HCT116 (cell line): ENCODE results near the gene DAPK1. TPM values are rescaled to one million over a fixed set of nuclear protein-coding genes. Genes with fewer than 3 reads are reported as not detected.

Experiments
- ATAC-seq: fragments of 200-7000 bp; cut with Tn5 transposase; 2 replicates; pipeline ENCODE4 v1.9.1; 2020; ENCODE audit warnings: mild to moderate bottlenecking, moderate library complexity
- BruUV-seq: library from RNA; stranded (reverse); fragments of 400-500 nt; replicated peaks from 2 replicates; lab custom pipeline; 2021; lab: Mats Ljungman, UMichigan
- CTCF ChIA-PET: fragments of 300-600 bp; sonication (Branson Sonifier 250); formaldehyde crosslinking; loops from one replicate; lab custom pipeline; 2021; ENCODE audit warnings: antibody characterized with exemption; lab: Charles Lee
- POLR2A ChIA-PET: fragments of 300-600, 350-600 bp; sonication (Branson Sonifier 250); formaldehyde crosslinking; loops from one replicate; lab custom pipeline; 2021; ENCODE audit warnings: antibody characterized with exemption; lab: Charles Lee
- RAD21 ChIA-PET, 2 experiments: fragments of 300-600 bp; sonication (Branson Sonifier 250); formaldehyde crosslinking; loops; one replicate each; lab custom pipeline; 2023; ENCODE audit warnings: low total read pairs in 2 of 2; ENCODE audit not compliant: uncharacterized antibody in 2 of 2, unreplicated experiment in 2 of 2, low non-redundant PET in 1 of 2; lab: Charles Lee
- DNase-seq: peaks from one replicate; pipeline ENCODE4 v3.0.0-alpha.2; 2010; ENCODE audit warnings: low read depth, low spot score
- H2AFZ ChIP-seq: fragments of 200-600 bp; shearing (Covaris generic), sonication (generic); 2 replicates; pipeline ENCODE4 v1.6.1; 2017; ENCODE audit warnings: low read depth, mixed run types, mixed read lengths, antibody characterized with exemption, low read length; ENCODE audit not compliant: poor library complexity, severe bottlenecking
- H3K27ac ChIP-seq: 2 replicates; pipeline ENCODE4 v1.5.1; 2012; ENCODE audit warnings: low read depth, low read length
- H3K27me3 ChIP-seq: fragments of 200-600 bp; sonication (generic); 2 replicates; pipeline ENCODE4 v1.6.1; 2016; ENCODE audit warnings: mixed run types, low read length, mixed read lengths; ENCODE audit not compliant: insufficient read depth
- H3K36me3 ChIP-seq, 2 experiments: fragments of 200-500 bp in 1 of 2; fragments of 200-600 bp in 1 of 2; sonication (Bioruptor generic) in 1 of 2; sonication (generic) in 1 of 2; 2 replicates each; pipeline versions ENCODE4 v1.5.1 to v1.6.1; 2014 to 2016; ENCODE audit warnings: low read length in 2 of 2, inconsistent platforms in 1 of 2, mixed read lengths in 1 of 2, mixed run types in 1 of 2; ENCODE audit not compliant: insufficient read depth in 2 of 2, control insufficient read depth in 1 of 2
- H3K4me1 ChIP-seq, 2 experiments: fragments of 200-600 bp in 1 of 2; sonication (generic) in 1 of 2; 2 replicates each; pipeline versions ENCODE4 v1.5.1 to v1.6.1; 2012 to 2017; ENCODE audit warnings: low read length in 2 of 2, inconsistent platforms in 1 of 2, mild to moderate bottlenecking in 1 of 2, mixed read lengths in 1 of 2, mixed run types in 1 of 2, moderate library complexity in 1 of 2; ENCODE audit not compliant: insufficient read depth in 2 of 2, control insufficient read depth in 1 of 2
- H3K4me2 ChIP-seq: fragments of 200-600 bp; sonication (generic); 2 replicates; pipeline ENCODE4 v1.6.1; 2017; ENCODE audit warnings: mixed run types, low read length, mixed read lengths
- H3K4me3 ChIP-seq, 2 experiments: fragments of 200-600 bp in 1 of 2; sonication (generic) in 1 of 2; replicated peaks in 1 of 2; 2 replicates each; pipeline ENCODE4 v1.5.1; 2011 to 2016; ENCODE audit warnings: low read length in 2 of 2, control low read depth in 1 of 2, low read depth in 1 of 2, mild to moderate bottlenecking in 1 of 2, mixed read lengths in 1 of 2, mixed run types in 1 of 2
- H3K79me2 ChIP-seq: fragments of 200-600 bp; sonication (generic); 2 replicates; pipeline ENCODE4 v1.6.1; 2017; ENCODE audit warnings: mild to moderate bottlenecking, mixed run types, low read length, moderate library complexity, mixed read lengths; ENCODE audit not compliant: insufficient read depth
- H3K9ac ChIP-seq: fragments of 200-600 bp; sonication (generic); 2 replicates; pipeline ENCODE4 v1.6.1; 2016; ENCODE audit warnings: low read length, mixed read lengths
- H3K9me2 ChIP-seq: fragments of 200-600 bp; sonication (generic), shearing (Covaris generic); 2 replicates; pipeline ENCODE4 v1.6.1; 2017; ENCODE audit warnings: mixed run types, mild to moderate bottlenecking, moderate library complexity; ENCODE audit not compliant: insufficient read depth
- H3K9me3 ChIP-seq, 2 experiments: fragments of 200-500 bp in 1 of 2; fragments of 200-600 bp in 1 of 2; sonication (Bioruptor generic) in 1 of 2; sonication (generic) in 1 of 2; 2 replicates each; pipeline ENCODE4 v1.6.1; 2014 to 2017; ENCODE audit warnings: low read length in 2 of 2, mixed read lengths in 2 of 2, inconsistent platforms in 1 of 2, low read depth in 1 of 2, mild to moderate bottlenecking in 1 of 2, mixed run types in 1 of 2, moderate library complexity in 1 of 2; ENCODE audit not compliant: control insufficient read depth in 1 of 2, insufficient read depth in 1 of 2
- H4K20me1 ChIP-seq: fragments of 200-600 bp; sonication (generic), shearing (Covaris generic); 2 replicates; pipeline ENCODE4 v1.6.1; 2017; ENCODE audit warnings: mixed run types, mild to moderate bottlenecking, moderate library complexity; ENCODE audit not compliant: insufficient read depth
- ATF3 ChIP-seq: IDR thresholded peaks from 2 replicates; pipeline ENCODE4 v1.6.1; 2012
- CBX3 ChIP-seq: IDR thresholded peaks from 2 replicates; pipeline ENCODE4 v1.6.1; 2012; ENCODE audit warnings: low read depth
- EGR1 ChIP-seq: IDR thresholded peaks from 2 replicates; pipeline ENCODE4 v1.6.1; 2012; ENCODE audit warnings: low read depth
- EZH2phosphoT487 ChIP-seq: fragments of 200-600 bp; IDR thresholded peaks from 2 replicates; pipeline ENCODE4 v1.6.1; 2018; ENCODE audit warnings: antibody characterized with exemption, borderline replicate concordance
- FOSL1 ChIP-seq: IDR thresholded peaks from 2 replicates; pipeline ENCODE4 v1.6.1; 2012; ENCODE audit warnings: low read depth
- POLR2AphosphoS5 ChIP-seq: IDR thresholded peaks from 2 replicates; pipeline ENCODE4 v1.6.1; 2011; ENCODE audit warnings: mild to moderate bottlenecking, low read depth, low read length, moderate library complexity
- RAD21 ChIP-seq: IDR thresholded peaks from 2 replicates; pipeline ENCODE4 v1.6.1; 2012; ENCODE audit warnings: low read depth, mild to moderate bottlenecking
- REST ChIP-seq: IDR thresholded peaks from 2 replicates; pipeline ENCODE4 v1.6.1; 2012; ENCODE audit warnings: low read depth
- SRF ChIP-seq: IDR thresholded peaks from 2 replicates; pipeline ENCODE4 v1.6.1; 2012; ENCODE audit warnings: low read depth
- TCF7L2 ChIP-seq: IDR thresholded peaks from 2 replicates; pipeline ENCODE4 v1.7.0; 2011; ENCODE audit warnings: borderline replicate concordance, inconsistent platforms; ENCODE audit not compliant: insufficient read depth, insufficient read length; ENCODE audit errors: extremely low read depth
- ZFX ChIP-seq: fragments of 450-650 bp; IDR thresholded peaks from 2 replicates; pipeline ENCODE4 v1.6.1; 2017
- ZNF274 ChIP-seq: fragments of 200-500 bp; sonication (Bioruptor generic); IDR thresholded peaks from 2 replicates; pipeline ENCODE4 v1.6.1; 2014; ENCODE audit warnings: mild to moderate bottlenecking, low read depth, low read length, inconsistent platforms
- intact Hi-C: fragments of 100-400 bp; cut with micrococcal nuclease; formaldehyde crosslinking; loops from 2 replicates; pipeline ENCODE4 v1.10.0; 2022
- total RNA-seq: library from RNA; stranded (reverse); gene quantifications from one replicate; pipeline ENCODE4 v1.2.1, GENCODE V29; 2021; ENCODE audit not compliant: unreplicated experiment
- TF ChIP-seq, protein P1 (sequence below): IDR thresholded peaks from 2 replicates; pipeline ENCODE4 v1.6.1; 2012

Gene DAPK1
- total RNA-seq, 1 experiment from 2014 or later, result 5.6 TPM

DNA sequence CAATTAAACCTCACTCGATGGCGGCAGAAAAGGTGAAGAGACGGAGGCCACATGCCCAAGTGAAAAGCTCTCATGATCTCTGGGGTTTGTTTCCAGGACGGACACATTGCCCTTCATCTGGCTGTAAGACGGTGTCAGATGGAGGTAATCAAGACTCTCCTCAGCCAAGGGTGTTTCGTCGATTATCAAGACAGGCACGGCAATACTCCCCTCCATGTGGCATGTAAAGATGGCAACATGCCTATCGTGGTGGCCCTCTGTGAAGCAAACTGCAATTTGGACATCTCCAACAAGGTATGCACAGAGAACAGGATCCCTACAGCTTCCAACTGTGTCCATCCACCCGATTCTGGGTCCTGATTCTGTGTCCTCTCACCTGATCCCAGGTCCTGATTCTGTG, 153.8 kb downstream of the DAPK1 start:
- Histone ChIP-seq H2AFZ (no peak overlapping the region), H3K36me3 (no peaks in the 10 kb centered on the region)
- no TSS peak for BruUV-seq
- CTCF ChIA-PET, result interaction anchor here (1.5 kb wide), 1 partner anchor 11 kb away, joined by 4 read pairs; no protein-coding TSS in a partner anchor
- TF ChIP-seq POLR2AphosphoS5 (no peak), CBX3 (no peak), ZNF274 (no peak), ATF3 (no peak), RAD21 (no peak), ZFX (no peak), EZH2phosphoT487 (no peak), FOSL1 (no peak), SRF (no peak), TCF7L2 (no peak), EGR1 (no peak), REST (no peak)
- TF ChIP-seq, protein P1, sequence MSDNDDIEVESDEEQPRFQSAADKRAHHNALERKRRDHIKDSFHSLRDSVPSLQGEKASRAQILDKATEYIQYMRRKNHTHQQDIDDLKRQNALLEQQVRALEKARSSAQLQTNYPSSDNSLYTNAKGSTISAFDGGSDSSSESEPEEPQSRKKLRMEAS, result no peak
- TF ChIP-seq, all 23 proteins: peak for 0
- ATAC-seq (no peak), DNase-seq (no peak)
- no peaks in the 10 kb centered on the region for H3K9me3 ChIP-seq
- no peak overlapping the region for H3K4me2 ChIP-seq
- H3K4me1 ChIP-seq, result no peaks in the 10 kb centered on the region
- H3K9ac ChIP-seq, result no peak overlapping the region
- RAD21 ChIA-PET, result no interaction called here
- no peaks in the 10 kb centered on the region for H4K20me1 ChIP-seq
- no peaks in the 10 kb centered on the region for H3K9me2 ChIP-seq
- intact Hi-C loops, result no loop called here
- H3K27me3 ChIP-seq, result no peaks in the 10 kb centered on the region
- H3K27ac ChIP-seq, result no peak overlapping the region
- H3K79me2 ChIP-seq, result no peaks in the 10 kb centered on the region
- POLR2A ChIA-PET, result no interaction called here
- H3K4me3 ChIP-seq, result no peak overlapping the region
